Activated T-cell treated with anti-CD3 and anti-CD28 coated beads, Interleukin-2, amount 50 U/mL, for 72 hours (primary cell): ENCODE results near the gene CCDC138. TPM values are rescaled to one million over a fixed set of nuclear protein-coding genes. Genes with fewer than 3 reads are reported as not detected.

Experiments
- ATAC-seq, 2 donors: fragments of 150-1000 bp; cut with Tn5 transposase; replicated peaks in 1 of 2; 2 replicates each; pipeline ENCODE4 v1.10.0; 2021; ENCODE audit warnings: moderate library complexity in 2 of 2, mild to moderate bottlenecking in 1 of 2
- DNase-seq, 2 donors: peaks; one replicate each; pipeline ENCODE4 v3.0.0; 2021 to 2022; ENCODE audit warnings: mixed read lengths in 1 of 2
- H3K27ac Mint-ChIP-seq: one replicate; pipeline ENCODE4 v1.8.0; 2022; ENCODE audit warnings: mild to moderate bottlenecking, moderate library complexity, mixed read lengths
- H3K27me3 Mint-ChIP-seq: one replicate; pipeline ENCODE4 v1.8.0; 2022; ENCODE audit warnings: low read depth, mixed read lengths
- H3K36me3 Mint-ChIP-seq, 2 donors: one replicate each; pipeline ENCODE4 v1.8.0; 2022; ENCODE audit warnings: mixed read lengths in 2 of 2, mild to moderate bottlenecking in 1 of 2; ENCODE audit not compliant: insufficient read depth in 2 of 2
- H3K4me1 Mint-ChIP-seq: one replicate; pipeline ENCODE4 v1.8.0; 2022; ENCODE audit warnings: low read depth, mixed read lengths
- H3K4me3 Mint-ChIP-seq, 2 donors: one replicate each; pipeline ENCODE4 v1.8.0; 2022; ENCODE audit warnings: mild to moderate bottlenecking in 2 of 2, mixed read lengths in 2 of 2, moderate library complexity in 2 of 2
- H3K9me3 Mint-ChIP-seq, 2 donors: one replicate each; pipeline ENCODE4 v1.8.0; 2022; ENCODE audit warnings: mixed read lengths in 2 of 2
- total RNA-seq, 2 donors: library from RNA; stranded (reverse); gene quantifications; one replicate each; pipeline ENCODE4 v1.2.3, GENCODE V29; 2022

The CCDC138 gene
- total RNA-seq, 2 donors from 2014 or later = 7.7 to 11.7 TPM

- H3K9me3 Mint-ChIP-seq = no peaks in the 10 kb centered on the region
These were observed 133.2 kb downstream of the CCDC138 start for GRCh38 chr2:108919571-108920373.

DNA sequence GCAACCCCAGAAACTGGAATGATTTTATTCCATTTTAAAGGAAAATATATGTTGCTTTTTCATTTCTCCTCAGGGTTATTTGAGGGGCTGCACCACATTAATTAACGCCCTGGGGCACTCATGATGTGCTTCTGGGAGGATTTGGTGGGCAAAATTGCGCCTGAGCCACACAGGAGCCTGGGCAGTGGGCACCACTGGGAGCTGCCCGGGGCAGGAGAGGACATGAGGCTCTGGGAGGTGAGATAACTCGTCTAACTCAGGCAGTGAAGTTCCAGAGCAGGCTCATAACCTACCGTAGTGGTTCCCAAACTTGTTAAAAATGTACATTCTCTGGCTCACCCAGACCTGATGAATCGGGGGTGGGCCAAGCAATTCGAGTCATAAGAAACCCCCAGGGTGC lies 134.1 kb downstream of the CCDC138 start:
- DNase-seq = no peak
- Mint-ChIP-seq H3K27ac (no peak overlapping the region), H3K4me3 (no peak overlapping the region), H3K9me3 (no peaks in the 10 kb centered on the region), H3K27me3 (no peaks in the 10 kb centered on the region), H3K36me3 (no peaks in the 10 kb centered on the region), H3K4me1 (no peaks in the 10 kb centered on the region)
- ATAC-seq = no peak

More at GRCh38 chr2:108919571-108920373, 133.2 kb downstream of the CCDC138 start:
- Mint-ChIP-seq H3K36me3 (no peaks in the 10 kb centered on the region), H3K27me3 (no peaks in the 10 kb centered on the region), H3K27ac (no peak overlapping the region), H3K4me3 (no peak overlapping the region), H3K4me1 (no peaks in the 10 kb centered on the region)
- ATAC-seq (no peak), DNase-seq (no peak)

- Mint-ChIP-seq H3K27me3 (no peaks in the 10 kb centered on the region), H3K9me3 (no peaks in the 10 kb centered on the region), H3K27ac (no peak overlapping the region), H3K36me3 (no peaks in the 10 kb centered on the region), H3K4me1 (no peaks in the 10 kb centered on the region), H3K4me3 (no peak overlapping the region)
- ATAC-seq (peak in 1 of 2 donors; percentile 25), DNase-seq (no peak)
These were observed 134.8 kb downstream of the CCDC138 start for GRCh38 chr2:108921096-108922030.

DNA sequence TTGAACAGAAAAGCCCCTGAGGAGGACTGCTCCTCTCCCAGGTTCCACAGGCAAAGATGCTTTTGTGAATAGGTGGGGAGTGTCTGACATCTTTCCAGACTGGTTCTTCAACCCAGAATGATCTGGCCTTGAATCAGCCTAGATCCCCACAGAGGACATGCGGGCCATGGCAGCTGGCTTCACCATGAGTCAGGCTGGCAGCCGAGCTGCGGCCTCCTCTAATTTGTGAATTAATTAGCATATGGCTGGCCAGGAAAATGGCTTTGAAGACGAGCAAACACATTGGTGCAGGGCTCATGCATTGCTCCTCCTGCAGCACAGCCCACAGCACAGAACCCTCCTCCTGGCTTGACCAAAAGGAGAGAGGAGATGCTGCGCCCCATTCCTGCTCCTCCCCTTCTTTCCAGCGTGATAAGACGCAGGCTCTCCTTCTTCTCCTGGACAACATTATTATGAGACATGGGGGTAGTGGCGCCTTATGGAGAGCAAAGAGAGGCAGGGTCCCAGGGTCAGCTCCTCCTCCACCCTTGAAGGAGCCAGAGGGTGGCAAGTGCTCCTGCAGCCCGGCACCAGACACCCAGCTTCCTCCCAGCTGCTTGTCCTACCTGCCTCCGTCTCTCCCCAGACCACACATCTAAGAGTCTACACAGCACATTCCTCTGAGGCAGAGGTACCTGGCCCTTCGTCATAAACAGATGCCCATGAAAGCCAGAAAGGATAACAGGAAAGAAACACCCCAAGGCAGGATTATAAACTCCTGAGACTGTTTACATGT lies 135.8 kb downstream of the CCDC138 start:
- Mint-ChIP-seq H3K36me3 (no peaks in the 10 kb centered on the region), H3K27ac (no peak overlapping the region), H3K9me3 (no peaks in the 10 kb centered on the region), H3K4me3 (no peak overlapping the region), H3K4me1 (no peaks in the 10 kb centered on the region), H3K27me3 (no peaks in the 10 kb centered on the region)
- ATAC-seq = no peak
- DNase-seq = no peak

- Mint-ChIP-seq H3K9me3 (no peaks in the 10 kb centered on the region), H3K27ac (no peak overlapping the region), H3K36me3 (no peaks in the 10 kb centered on the region), H3K4me3 (no peak overlapping the region), H3K4me1 (no peaks in the 10 kb centered on the region), H3K27me3 (no peaks in the 10 kb centered on the region)
- ATAC-seq = no peak
- no peak for DNase-seq
These were observed 136.6 kb downstream of the CCDC138 start for GRCh38 chr2:108923019-108923700.

DNA sequence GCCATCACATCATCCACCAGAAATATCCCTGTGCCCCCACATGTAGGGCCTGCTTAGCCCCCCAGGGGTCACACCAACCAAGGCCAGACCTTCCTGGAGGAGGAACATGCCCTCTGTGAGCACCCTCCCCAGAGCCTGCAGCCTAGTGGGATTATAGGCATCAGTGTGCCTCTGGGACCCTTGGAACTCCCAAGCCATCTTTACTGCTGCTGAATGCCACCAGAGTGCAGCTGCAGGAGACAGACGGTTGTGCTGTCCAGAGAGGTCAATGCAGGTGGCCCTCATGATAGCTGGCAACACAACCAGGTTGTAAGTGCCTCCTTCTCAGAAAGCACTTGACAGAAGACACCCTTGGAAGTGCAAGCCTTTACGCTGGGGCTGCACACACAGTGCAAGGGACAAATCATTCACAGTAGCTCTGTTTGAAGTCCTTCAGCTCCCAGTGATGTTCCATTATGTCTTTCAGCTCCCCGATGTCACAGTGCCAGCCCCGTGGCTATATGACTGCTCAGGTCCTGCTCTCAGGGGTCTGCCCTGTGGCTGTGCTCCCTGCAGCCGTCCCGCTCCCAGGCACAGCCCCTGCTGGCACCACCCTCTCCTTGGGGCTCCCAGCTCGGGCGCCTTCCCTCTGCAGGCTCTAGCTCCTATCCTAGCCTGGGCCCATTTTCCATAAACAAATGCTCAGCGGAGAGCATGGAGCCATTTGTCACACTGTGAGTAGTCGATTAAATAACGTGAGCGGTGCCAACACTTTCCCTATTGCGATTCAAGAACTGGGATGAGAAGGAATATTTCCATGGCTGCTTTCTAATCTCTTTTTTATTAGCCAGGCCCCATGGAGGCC lies 137.4 kb downstream of the CCDC138 start:
- no peak for DNase-seq
- H3K4me1 Mint-ChIP-seq = no peaks in the 10 kb centered on the region
- no peak for ATAC-seq
- no peaks in the 10 kb centered on the region for H3K9me3 Mint-ChIP-seq
- no peaks in the 10 kb centered on the region for H3K27me3 Mint-ChIP-seq
- no peaks in the 10 kb centered on the region for H3K36me3 Mint-ChIP-seq
- H3K27ac Mint-ChIP-seq = no peak overlapping the region
- H3K4me3 Mint-ChIP-seq = no peak overlapping the region

DNA sequence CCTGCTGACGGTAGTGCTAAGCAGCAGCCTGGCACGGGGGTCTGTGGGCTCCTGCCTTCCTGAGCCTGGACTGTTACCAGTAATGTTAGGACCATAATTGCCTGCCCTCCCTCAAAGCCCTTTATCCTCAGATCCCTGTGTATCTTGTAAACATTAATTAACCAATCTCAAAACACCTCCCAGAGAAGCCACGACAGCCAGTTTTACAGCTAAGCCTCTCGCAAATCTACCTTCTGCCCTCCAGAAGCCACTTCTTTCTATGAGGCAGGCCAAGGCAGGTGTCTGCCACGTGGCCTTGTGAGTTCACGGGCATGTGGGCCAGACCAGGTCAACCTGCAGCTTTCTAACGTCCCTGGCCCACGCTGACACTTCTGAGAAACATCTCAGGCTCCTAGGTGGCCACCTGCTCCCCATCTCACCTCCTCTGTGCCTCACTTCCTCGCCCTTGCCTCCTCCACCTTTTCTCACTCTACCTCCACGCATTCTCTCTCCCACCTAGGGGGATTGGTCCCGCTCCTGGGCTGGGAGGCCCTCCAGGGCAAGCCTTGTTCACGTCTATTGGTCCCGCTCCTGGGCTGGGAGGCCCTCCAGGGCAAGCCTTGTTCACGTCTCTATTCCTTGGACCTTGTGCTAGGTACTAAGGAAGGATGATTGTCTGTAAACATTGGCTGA lies 138.1 kb downstream of the CCDC138 start:
- H3K9me3 Mint-ChIP-seq = no peaks in the 10 kb centered on the region
- H3K27ac Mint-ChIP-seq = no peak overlapping the region
- no peak for DNase-seq
- no peaks in the 10 kb centered on the region for H3K4me1 Mint-ChIP-seq
- no peaks in the 10 kb centered on the region for H3K27me3 Mint-ChIP-seq
- no peaks in the 10 kb centered on the region for H3K36me3 Mint-ChIP-seq
- H3K4me3 Mint-ChIP-seq = no peak overlapping the region
- ATAC-seq = no peak

GRCh38 chr2:108925286-108925685 lies 138.7 kb downstream of the CCDC138 start:
- Mint-ChIP-seq H3K4me3 (no peak overlapping the region), H3K4me1 (no peaks in the 10 kb centered on the region), H3K9me3 (no peaks in the 10 kb centered on the region), H3K27ac (no peak overlapping the region), H3K27me3 (no peaks in the 10 kb centered on the region), H3K36me3 (no peaks in the 10 kb centered on the region)
- DNase-seq (no peak), ATAC-seq (no peak)

GRCh38 chr2:108925735-108926134 lies 139.2 kb downstream of the CCDC138 start:
- Mint-ChIP-seq H3K27me3 (no peaks in the 10 kb centered on the region), H3K4me1 (no peaks in the 10 kb centered on the region), H3K9me3 (no peaks in the 10 kb centered on the region), H3K4me3 (no peak overlapping the region), H3K27ac (no peak overlapping the region), H3K36me3 (no peaks in the 10 kb centered on the region)
- ATAC-seq (no peak), DNase-seq (no peak)
